NCI-H748 (cell line): ENCODE results near the gene OTUD7B.
A peak's percentile ranks its signal among the peaks of the same experiment; 100 is the strongest.
"Not testable (repeated sequence)": the region's sequence is repeated elsewhere in the genome, so short reads cannot be mapped to it uniquely, and the experiment has no call there.

ENCODE experiments used
- DNase-seq: peaks from one replicate; lab custom pipeline; 2025; ENCODE audit not compliant: unreplicated experiment; lab: John Stamatoyannopoulos, UW

OTUD7B gene

DNA sequence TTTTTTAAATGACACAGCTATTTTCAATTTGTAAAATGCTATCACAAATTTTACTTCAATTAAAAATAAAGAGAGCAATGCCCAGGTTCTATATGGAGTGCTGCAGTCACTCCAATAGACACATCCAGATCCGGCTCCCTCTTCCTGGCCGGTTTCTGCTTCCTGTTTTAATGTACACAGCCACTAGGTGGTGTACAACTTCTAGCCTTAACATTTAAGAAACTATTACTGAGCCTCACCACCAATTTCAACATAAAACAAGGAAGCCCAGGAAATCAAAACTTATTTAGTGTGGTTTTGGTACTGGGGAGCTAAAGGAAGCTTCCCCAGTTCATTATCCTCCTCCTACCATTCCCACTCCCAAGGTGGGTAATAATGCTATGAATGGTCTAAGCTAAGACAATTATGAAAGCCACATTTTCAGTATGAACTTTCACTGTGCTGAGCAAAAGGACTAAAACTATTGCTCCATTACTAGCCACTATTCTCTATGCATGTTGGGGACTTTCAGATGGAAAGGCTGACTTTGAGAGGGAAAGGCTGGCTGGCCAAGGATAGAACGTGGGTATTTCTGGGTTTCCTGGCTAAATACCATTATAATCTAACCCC lies 48.4 kb downstream of the OTUD7B start:
- peak; percentile 73 for DNase-seq

DNA sequence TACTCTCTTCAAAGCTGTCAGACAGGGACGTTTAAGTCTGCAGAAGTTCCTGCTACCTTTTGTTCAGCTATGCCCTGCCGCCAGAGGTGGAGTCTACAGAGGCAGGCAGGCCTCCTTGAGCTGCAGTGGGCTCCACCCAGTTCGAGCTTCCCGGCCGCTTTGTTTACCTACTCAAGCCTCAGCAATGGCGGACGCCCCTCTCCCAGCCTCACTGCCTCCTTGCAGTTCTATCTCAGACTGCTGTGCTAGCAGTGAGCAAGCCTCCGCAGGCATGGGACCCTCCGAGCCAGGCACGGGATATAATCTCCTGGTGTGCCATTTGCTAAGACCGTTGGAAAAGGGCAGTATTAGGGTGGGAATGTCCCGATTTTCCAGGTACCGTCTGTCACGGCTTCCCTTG lies 53.0 kb downstream of the OTUD7B start:
- not testable (repeated sequence) for DNase-seq

DNA sequence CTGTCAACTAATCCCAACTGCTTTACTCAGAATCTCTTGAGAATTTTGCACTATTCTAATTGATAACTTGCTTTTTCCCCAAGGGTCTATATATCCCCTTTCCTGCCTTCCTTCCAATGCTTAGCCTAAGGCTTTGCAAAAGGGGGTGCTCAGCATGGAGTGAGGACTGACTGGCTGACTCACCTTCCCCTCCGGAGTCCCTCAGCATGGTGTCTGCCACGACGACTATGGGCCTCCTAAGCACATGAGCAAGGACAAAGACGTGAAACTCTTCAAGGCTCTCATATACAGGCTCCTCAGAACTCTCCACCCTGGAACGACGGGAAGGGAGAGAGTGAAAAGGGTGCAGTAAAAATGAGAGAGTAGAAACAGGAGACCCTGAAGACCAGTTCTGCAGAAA lies 60.6 kb downstream of the OTUD7B start:
- no peak for DNase-seq

DNA sequence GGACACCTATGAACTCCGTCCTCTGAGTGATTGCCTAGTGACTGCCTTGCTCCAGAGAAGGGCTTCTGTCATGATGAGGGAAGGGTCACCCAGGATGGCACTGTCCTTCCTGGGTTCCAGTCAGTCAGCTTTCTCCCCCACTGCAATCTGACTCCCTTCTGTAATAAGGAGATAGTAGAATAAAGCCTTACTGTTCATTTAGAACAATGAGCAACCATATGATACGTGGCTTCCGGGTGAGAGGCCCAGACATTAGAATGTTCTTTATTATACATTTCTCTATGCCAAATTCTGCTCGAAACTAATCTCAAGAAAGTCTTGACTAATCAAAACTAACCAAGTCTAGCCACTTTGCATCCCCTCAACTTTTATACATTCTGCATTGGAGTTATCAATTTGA lies 65.3 kb downstream of the OTUD7B start:
- no peak for DNase-seq

DNA sequence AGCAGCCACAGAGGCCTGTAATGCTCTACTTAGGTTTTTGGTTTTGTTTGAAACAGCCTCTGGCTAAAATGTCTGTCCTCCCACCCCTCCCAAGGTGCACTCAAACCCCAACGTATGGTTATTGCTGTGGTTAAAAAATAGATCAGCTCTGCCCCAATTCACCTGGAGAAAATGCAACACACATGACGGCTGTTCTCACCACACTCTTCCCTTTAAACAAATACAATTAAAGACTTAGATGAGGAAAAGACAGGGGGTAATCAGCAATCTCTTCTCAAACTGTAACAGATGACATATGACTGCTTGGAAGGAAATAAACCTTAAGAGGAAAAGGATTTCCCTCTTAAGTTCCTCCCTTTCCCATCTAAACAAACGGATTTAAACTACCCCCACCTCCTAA lies 67.6 kb downstream of the OTUD7B start:
- DNase-seq = no peak

DNA sequence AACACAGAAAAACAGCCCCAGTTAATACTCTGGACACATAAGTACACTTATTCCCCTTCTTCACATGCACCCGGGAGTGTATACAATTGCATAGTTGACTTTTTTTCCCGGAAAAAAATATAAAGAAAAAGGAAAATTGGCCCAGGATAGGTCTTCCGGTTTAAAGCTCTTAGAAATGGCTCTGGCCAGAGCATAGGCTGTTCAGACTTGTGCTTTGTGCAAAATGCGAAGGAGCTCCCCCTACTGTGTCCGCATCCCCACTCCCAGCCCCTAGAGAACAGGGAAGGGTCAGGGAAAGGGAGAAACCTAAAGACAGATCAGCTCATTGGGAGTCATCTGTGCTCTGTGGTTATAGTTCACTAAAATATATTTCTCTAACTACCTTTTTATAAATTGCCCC lies 68.3 kb downstream of the OTUD7B start:
- DNase-seq = peak; percentile 4

DNA sequence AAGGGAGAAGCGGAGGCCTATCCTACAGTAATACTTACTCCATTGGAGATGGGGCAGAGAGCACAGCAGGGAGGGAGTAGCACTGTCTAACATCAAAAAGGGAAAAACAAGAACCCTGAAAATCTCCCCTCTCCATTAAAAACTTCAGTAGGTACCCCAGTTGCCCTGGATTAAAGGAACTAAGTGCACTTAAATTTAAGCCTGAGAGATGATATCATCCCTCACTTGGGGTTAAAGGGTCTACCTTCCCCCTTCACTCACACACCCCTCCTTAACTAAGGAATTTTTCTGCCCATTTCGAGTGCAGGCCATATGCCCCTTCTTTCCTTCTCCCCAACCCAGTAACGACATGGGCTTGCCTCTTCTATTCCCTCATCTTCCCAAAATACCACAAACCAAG lies 70.1 kb downstream of the OTUD7B start:
- DNase-seq = no peak

DNA sequence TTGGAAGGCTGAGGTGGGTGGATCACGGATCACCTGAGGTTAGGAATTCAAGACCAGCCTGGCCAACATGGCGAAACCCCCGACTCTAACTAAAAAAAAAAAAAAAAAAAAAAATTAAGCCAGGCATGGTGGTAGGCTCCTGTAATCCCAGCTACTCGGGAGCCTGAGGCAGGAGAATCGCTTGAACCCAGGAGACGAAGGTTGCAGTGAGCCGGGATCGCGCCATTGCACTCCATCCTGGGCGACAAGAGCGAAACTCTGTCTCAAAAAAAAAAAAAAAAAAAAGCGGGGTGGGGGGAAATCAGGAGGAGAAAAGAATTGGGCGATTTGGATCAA lies 71.9 kb downstream of the OTUD7B start:
- DNase-seq = not testable (repeated sequence)

DNA sequence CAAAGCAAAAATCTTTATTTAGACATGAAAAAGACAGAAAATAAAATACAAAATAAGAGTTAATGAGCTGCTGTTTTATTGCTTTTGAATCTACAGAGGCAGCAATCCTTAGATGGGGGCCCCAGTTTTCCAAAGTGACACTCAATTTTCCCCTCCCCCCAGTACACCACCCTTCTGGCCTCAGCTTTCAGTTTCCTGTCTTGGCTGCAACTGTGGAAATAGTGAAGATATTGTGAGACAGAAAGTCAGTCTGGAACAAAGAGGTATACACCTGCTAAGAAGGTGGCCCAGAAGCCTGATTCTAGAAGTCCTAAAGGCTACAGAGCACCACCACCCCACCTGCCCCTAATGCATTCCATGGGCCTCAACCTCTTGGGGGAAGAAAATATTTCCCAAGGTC lies 72.8 kb downstream of the OTUD7B start:
- DNase-seq = no peak

DNA sequence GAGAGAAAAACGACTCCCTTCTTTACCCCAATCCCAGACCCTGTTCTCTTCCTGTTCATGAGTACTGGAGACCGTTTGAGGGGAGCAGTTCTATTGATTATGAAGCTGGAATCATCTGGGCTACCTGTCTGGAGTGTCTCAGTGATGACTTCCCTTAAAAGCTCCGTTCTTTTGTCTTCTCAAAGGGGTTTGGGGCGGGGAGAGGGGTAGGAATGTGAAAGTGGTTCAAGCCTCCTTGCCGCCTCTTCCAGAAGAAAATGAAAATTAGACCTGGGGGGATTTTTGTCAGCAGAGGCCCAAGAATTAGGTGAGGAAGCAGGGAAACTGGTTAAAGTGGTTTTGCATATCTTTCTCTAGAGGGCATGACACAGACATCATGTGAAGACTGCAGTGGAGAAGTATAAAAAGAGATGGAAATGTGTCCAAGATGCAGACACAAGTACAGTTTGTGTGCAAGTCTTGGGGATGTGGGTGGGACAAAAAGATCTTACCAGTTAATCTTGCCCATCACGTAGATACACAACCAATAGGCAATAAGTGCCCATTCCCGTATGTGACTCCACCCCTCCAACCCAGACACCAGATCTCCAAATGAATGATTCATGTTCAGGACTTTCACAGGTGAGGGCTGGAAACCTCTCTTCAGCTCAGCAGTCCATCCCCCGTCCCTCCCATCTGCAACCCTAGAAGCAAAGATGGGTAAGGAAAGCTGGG lies 73.4 kb downstream of the OTUD7B start:
- peak; percentile 59 for DNase-seq

DNA sequence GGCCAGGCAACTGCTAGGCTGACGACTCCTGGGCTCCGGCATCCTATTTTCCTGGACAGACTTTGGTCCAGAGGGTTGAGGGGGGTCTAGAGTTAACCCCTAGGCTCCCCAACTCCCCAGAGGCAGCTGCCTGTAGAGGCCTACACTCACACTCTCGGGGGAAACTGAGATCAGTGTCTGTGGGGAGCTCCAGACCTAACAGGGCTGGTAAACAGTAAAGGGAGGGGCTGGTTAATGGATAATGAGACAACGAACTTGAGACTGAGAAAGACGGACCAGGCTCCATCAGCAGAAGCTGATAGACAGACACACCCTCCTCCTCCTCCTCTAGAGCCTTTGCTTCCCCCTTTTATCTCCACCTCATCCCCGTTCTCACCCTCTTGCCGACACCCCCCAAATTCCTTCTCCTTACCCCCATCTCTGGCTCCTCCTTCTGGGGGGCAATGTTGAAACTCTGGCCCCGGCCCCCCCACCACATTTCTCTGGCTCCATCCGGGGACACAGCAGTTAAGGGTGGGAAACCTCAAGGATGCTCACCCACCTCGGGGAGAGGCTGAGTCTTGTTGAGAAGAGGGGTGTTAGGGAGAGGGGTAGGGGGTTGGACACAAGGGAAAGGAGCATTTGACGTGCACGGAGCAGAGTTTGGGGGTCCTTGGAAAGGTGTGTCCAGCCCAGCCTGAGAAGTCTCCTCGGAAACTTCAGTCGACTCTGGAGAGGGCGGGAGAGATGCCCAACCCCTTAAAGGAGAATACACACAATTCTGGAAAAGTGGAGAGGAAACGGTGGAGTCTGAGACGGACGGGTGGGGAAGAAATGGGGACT lies 74.1 kb downstream of the OTUD7B start, which contains the start of gene MTMR11:
Gene MTMR11, minus strand, starts transcription at position 710 of the 822 bp plus-strand sequence. Its CDS starts 232 bp downstream, at position 478.
- peak; percentile 40 for DNase-seq

DNA sequence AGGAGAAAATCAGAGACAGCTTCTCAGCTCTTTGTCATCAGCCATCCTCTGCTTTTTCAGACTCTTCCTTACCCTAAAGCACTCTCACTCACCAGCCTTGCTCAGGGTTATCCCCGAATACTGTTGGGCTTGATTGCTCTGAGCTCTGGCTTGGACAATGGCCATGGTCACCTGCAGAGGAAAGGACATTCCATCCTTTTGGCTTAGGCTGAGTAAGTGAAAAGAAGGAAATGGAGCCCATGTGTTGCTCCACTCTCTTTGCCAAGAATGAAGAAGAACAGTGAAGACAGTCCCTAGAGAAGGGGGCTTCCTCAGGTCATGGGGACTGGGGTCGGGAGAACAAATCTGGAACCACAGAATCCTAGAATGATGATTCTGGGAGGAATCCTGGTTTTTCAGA lies 76.2 kb downstream of the OTUD7B start:
- no peak for DNase-seq

DNA sequence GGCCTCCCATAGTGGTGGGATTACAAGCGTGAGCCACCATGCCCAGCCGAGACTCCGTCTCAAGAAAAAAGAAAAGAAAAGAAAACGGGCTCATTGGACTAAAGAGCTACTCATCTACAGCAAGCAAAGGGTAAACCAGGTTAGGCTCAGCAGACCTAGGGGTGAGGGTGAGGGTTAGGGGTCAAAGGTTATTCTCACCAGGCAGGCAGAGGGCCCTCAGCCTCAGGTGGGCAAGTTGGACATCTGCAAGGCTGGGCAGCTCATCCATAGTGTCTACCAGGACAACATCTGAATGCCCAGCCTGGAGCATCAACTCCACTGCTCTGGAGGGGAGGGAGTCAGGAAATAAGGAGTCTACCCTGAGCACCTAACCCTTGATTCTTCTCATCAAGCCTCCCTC lies 77.3 kb downstream of the OTUD7B start:
- no peak for DNase-seq

DNA sequence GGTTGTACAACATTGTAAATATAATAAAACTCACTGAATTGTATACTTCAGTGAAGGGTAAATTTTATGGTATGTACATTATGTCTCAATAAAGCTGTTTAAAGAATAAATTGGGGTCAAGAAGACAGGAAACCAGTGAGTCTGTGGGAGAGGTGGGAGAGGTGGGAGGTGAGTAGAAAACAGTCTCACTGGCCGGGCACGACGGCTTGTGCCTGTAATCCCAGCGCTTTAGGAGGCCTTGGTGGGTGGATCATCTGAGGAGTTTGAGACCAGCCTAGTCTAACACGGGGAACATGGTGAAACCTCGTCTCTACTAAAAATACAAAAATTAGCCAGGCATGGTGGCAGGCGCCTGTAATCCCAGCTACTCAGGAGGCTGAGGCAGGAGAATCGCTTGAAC lies 78.1 kb downstream of the OTUD7B start:
- no peak for DNase-seq

DNA sequence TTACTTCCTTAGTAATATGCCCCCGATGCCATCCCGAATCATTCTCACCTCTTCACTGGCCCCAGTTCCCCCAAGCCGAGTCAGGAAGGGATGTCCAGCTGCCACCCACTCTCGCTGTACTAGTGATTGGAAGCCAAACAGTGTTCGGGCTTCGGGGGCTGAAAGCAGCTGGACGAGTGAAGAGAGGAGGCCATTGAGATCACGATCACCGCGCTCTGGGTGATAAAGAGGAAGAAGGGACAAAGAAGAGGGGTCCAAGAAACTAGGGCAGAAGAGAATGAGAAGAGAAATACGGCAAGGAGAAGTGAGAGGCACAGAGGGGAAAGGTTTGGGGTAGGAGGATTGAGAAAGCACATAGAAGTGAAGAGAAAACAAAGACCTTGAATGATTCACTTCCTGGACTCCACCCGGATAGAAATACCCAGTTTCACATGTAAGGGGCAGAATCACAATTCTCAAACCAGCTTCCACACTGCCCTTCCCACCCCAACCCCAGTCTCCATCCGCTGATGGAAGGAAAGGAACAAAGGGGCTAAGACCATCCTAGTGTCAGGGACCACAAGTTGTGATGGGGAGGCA lies 79.2 kb downstream of the OTUD7B start:
- no peak for DNase-seq

DNA sequence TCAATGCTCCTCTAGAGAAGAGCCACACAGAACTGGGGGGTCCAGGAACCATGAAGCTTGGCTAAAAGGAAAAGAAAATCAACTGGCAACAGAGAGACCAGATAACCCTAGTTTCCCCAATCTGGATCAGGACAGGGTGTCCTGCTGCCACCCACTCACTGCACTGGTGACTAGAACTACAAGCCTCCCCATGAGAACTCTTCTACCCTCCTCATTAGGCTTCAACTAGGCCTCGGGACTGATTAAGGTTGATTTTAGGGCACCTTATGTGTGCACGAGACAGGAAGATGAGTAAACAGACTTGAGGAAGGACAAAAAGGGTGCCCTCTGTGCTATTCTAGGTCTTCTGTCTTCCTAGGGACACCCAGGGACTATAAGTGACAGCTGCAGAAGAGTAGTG lies 80.7 kb downstream of the OTUD7B start:
- no peak for DNase-seq

DNA sequence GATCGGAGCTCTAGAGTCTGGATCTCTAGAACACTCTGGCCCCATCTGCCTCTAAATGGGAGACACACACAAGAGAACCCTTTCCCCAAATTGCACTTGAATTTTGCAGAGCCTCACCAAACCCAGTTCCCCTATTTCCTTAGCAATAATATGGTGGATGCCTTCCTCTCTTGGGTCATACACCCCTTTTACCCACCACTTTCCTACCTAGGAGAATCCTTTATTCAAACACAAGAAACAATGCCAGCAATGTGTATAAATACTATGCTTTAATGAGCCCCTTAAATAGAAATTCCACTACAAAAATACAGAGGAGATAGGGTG lies 82.2 kb downstream of the OTUD7B start:
- DNase-seq = no peak

DNA sequence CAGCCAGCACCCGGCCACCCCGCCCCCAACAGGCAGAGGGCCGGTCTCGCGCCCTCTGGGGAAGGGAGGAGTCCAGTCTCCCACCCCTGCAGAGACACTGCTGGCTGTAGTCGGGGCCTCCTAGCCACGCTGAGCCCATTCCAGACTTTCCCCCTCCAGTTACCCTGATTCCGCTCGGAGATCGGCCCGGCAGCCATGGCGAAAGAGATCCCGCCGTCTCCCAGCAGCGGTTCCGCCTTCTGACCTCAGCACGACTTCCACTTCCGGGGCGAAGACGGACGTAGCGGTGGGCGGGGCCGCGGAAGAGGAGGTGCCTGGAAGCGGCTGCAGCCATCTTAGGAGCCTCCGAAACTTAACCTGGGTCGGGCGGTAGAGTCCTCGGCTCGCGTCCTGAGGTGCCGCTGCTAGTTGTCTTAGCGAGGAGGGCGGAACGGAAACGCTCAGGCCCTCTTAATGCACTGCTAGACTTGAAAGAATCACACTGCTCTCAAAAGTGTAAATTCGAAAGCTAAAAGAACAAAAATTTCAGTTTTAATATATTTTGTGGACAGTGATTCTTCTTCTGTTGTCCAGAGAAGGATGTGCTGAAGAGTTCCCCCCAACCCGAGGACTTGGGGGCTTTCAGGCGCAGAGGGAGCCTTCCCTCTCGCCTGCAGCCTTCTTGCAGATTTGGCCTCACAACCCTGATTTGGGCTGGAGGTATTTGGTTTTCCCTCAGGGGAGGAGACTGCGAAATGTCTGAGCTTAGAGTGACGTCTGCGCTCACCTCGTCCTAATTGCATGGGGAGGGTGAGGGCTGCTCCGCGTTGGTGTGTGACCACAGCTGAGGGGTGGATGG lies 82.7 kb downstream of the OTUD7B start, which contains the start of gene SF3B4:
Gene SF3B4, minus strand, starts transcription at position 241 of the 838 bp plus-strand sequence. Its CDS starts 44 bp downstream, at position 197.
- DNase-seq = peak; percentile 96

DNA sequence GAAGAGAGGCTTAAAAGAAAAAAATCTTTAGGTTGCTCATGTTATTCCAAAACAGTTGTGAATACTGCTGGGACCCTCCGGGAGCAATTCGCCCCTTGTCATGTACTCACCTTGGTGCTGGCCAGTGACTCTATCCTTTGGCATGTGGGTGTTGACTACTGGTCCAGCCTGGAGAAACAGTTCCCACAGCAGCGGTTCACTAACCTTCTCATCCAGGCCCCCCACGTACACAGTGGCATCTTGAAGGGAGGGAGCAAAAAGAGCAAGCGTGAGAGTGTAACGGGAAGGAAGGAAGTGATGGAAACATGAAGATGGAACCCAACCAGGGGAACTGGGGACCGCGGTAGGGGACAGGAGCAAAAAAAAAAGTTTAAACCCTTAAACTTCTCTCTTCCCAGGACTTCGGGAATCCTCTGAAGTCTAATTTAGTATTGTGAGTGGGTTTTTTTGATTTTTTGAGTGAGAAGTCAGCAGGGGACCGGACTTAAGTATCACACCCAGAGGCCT lies 83.4 kb downstream of the OTUD7B start:
- DNase-seq = no peak

DNA sequence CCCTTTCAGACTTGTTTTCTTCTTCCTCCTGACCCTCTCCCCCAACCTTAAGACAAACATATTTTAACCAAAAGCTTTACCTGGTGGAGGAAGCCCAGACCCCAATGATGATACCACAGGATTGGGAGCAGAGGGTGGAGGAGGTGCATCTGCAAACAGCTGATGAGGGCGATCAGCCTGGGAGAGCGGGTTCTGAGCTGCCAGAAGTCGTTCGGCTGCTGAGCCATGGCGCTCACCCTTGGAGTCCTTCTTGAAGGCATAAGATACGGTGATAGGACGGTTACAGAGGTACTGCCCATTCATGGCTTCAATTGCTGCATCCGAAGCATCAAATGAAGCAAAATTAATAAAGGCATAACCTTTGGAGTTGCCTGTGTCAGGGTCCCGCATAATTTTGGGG lies 84.2 kb downstream of the OTUD7B start:
- DNase-seq = no peak

DNA sequence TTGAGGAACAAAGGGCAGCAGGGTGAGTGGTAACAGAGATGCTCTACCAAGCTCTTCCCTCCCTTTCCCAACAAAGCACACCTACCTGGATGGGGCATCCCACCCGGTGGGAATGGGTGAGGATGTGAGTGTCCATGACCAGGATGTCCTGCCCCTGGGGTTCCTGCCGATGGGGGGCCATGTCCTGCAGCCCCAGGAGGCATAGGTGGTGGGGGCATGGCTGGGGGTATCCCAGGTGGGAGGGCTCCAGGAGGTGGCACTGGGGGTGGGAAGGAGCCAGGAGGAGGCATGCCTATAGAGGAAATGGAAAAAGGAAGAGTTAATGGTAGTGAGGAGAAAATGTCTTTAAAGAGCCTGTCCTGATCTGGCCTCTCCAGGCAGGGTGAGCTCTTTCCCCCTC lies 84.8 kb downstream of the OTUD7B start:
- DNase-seq = no peak
